Caco-2 (cell line): ENCODE results near the gene PIM1. TPM values are rescaled to one million over a fixed set of nuclear protein-coding genes. Genes with fewer than 3 reads are reported as not detected.

Experiments used
- BruUV-seq: library from RNA; stranded (reverse); fragments of 400-500 nt; replicated peaks from 2 replicates; lab custom pipeline; 2021; lab: Mats Ljungman, UMichigan
- CTCF ChIA-PET: fragments of 300-600 bp; sonication (Branson Sonifier 250); formaldehyde crosslinking; loops from one replicate; lab custom pipeline; 2022; ENCODE audit warnings: antibody characterized with exemption; lab: Charles Lee
- POLR2A ChIA-PET: fragments of 300-600 bp; sonication (Branson Sonifier 250); formaldehyde crosslinking; loops from one replicate; lab custom pipeline; 2022; ENCODE audit warnings: antibody characterized with exemption; lab: Charles Lee
- DNase-seq, 2 experiments: peaks; one replicate each; pipeline versions ENCODE4 v3.0.0 to v3.0.0-alpha.2; 2020 to 2022
- H3K27me3 ChIP-seq: replicated peaks from 2 replicates; pipeline ENCODE4 v1.6.0; 2011; ENCODE audit warnings: low read length; ENCODE audit not compliant: control insufficient read depth, insufficient read depth
- H3K36me3 ChIP-seq: 2 replicates; pipeline ENCODE4 v1.5.1; 2011; ENCODE audit warnings: low read length; ENCODE audit not compliant: control insufficient read depth, insufficient read depth
- H3K4me1 ChIP-seq: fragments of 250-450 bp; sonication (Bioruptor Pico); 2 replicates; pipeline ENCODE4 v1.5.1; 2020; ENCODE audit warnings: mild to moderate bottlenecking
- H3K4me3 ChIP-seq: 2 replicates; pipeline ENCODE4 v1.5.1; 2011; ENCODE audit warnings: low read depth, mild to moderate bottlenecking, control low read depth, low read length
- H3K9me3 ChIP-seq: fragments of 250-450 bp; sonication (Bioruptor Pico); 2 replicates; pipeline ENCODE4 v1.5.1; 2020; ENCODE audit warnings: mild to moderate bottlenecking, moderate library complexity
- H3K27ac Mint-ChIP-seq: one replicate; pipeline ENCODE4 v1.8.0; 2022; ENCODE audit warnings: mixed read lengths; ENCODE audit not compliant: unreplicated experiment
- H3K27me3 Mint-ChIP-seq: one replicate; pipeline ENCODE4 v1.8.0; 2022; ENCODE audit warnings: mixed read lengths; ENCODE audit not compliant: insufficient read depth, unreplicated experiment
- H3K36me3 Mint-ChIP-seq: one replicate; pipeline ENCODE4 v1.8.0; 2022; ENCODE audit warnings: mild to moderate bottlenecking, mixed read lengths; ENCODE audit not compliant: insufficient read depth, unreplicated experiment
- H3K4me1 Mint-ChIP-seq: one replicate; pipeline ENCODE4 v1.8.0; 2022; ENCODE audit warnings: low read depth, mixed read lengths; ENCODE audit not compliant: unreplicated experiment
- H3K4me3 Mint-ChIP-seq: one replicate; pipeline ENCODE4 v1.8.0; 2022; ENCODE audit warnings: mild to moderate bottlenecking, moderate library complexity, mixed read lengths; ENCODE audit not compliant: unreplicated experiment
- H3K9me3 Mint-ChIP-seq: one replicate; pipeline ENCODE4 v1.8.0; 2022; ENCODE audit warnings: mixed read lengths; ENCODE audit not compliant: unreplicated experiment
- CTCF ChIP-seq, 2 experiments: fragments of 200-600 bp in 1 of 2; IDR thresholded peaks; 1 replicate in 1 of 2; 2 replicates in 1 of 2; pipeline versions ENCODE4 v1.5.1 to v1.8.0; 2011 to 2022; ENCODE audit warnings: antibody characterized with exemption in 1 of 2, control low read depth in 1 of 2, inconsistent platforms in 1 of 2, low read depth in 1 of 2, low read length in 1 of 2, mild to moderate bottlenecking in 1 of 2, moderate library complexity in 1 of 2; ENCODE audit not compliant: insufficient read depth in 1 of 2, severe bottlenecking in 1 of 2, unreplicated experiment in 1 of 2
- intact Hi-C: fragments of 100-400 bp; cut with micrococcal nuclease; formaldehyde crosslinking; loops from one replicate; pipeline ENCODE4 v1.10.0; 2022; ENCODE audit not compliant: unreplicated experiment
- total RNA-seq: library from RNA; stranded (reverse); gene quantifications from 2 replicates; pipeline ENCODE4 v1.2.3, GENCODE V29; 2022

PIM1 gene
- total RNA-seq, 1 experiment from 2014 or later = 48.3 TPM

GRCh38 chr6:37206622-37207021, 36.7 kb downstream of the PIM1 start:
- Mint-ChIP-seq H3K36me3 (peaks cover 6% of the 10 kb centered on the region), H3K27me3 (no peaks in the 10 kb centered on the region), H3K9me3 (no peaks in the 10 kb centered on the region), H3K4me3 (no peak overlapping the region), H3K4me1 (peaks cover 36% of the 10 kb centered on the region), H3K27ac (peak overlapping the region; percentile 78)
- Histone ChIP-seq H3K9me3 (no peaks in the 10 kb centered on the region), H3K27me3 (no peaks in the 10 kb centered on the region), H3K4me3 (no peak overlapping the region), H3K4me1 (peaks cover 33% of the 10 kb centered on the region), H3K36me3 (no peaks in the 10 kb centered on the region)
- no TSS peak for BruUV-seq
- TF ChIP-seq CTCF (IDR thresholded peaks at IDR 0.05; ENCODE audit: insufficient read depth in 1 of 2, low read depth in 1 of 2, low read length in 1 of 2, severe bottlenecking in 1 of 2, unreplicated experiment in 1 of 2) = no peak
- CTCF ChIA-PET = interaction anchor here (5.7 kb wide), 1 partner anchor 181 kb away, joined by 163 read pairs; no protein-coding TSS in a partner anchor
- DNase-seq = no peak
- intact Hi-C loops = loop anchor here (10.0 kb wide), 1 partner anchor 292 kb away; no protein-coding TSS in a partner anchor
- POLR2A ChIA-PET = no interaction called here

- peaks cover 6% of the 10 kb centered on the region for H3K36me3 Mint-ChIP-seq
- no peak overlapping the region for H3K4me3 ChIP-seq
- CTCF ChIA-PET = interaction anchor here (1.2 to 5.7 kb wide), 3 partner anchors 36 to 189 kb away, joined by 4 to 163 read pairs (median 81); no protein-coding TSS in a partner anchor
Measured at GRCh38 chr6:37207903-37208456, 38.0 kb downstream of the PIM1 start.

GRCh38 chr6:37208793-37209192, 38.8 kb downstream of the PIM1 start:
- H3K27me3 Mint-ChIP-seq = no peaks in the 10 kb centered on the region
- H3K4me3 ChIP-seq = no peak overlapping the region
- H3K36me3 ChIP-seq = no peaks in the 10 kb centered on the region
- H3K4me3 Mint-ChIP-seq = no peak overlapping the region
- H3K9me3 Mint-ChIP-seq = no peaks in the 10 kb centered on the region
- no TSS peak for BruUV-seq
- H3K27ac Mint-ChIP-seq = no peak overlapping the region
- H3K4me1 ChIP-seq = peaks cover 21% of the 10 kb centered on the region
- no peaks in the 10 kb centered on the region for H3K27me3 ChIP-seq
- peaks cover 6% of the 10 kb centered on the region for H3K36me3 Mint-ChIP-seq
- ChIA-PET CTCF (interaction anchor here (0.6 to 5.7 kb wide), 7 partner anchors 14 to 190 kb away, joined by 3 to 163 read pairs (median 5); no protein-coding TSS in a partner anchor), POLR2A (interaction anchor here (0.6 kb wide), 2 partner anchors 190 to 295 kb away, joined by 3 to 4 read pairs; no protein-coding TSS in a partner anchor)
- H3K4me1 Mint-ChIP-seq = peaks cover 20% of the 10 kb centered on the region
- DNase-seq = no peak
- intact Hi-C loops = loop anchor here (1.0 to 10.0 kb wide), 4 partner anchors 150 to 294 kb away; no protein-coding TSS in a partner anchor
- TF ChIP-seq CTCF (IDR thresholded peaks at IDR 0.05; ENCODE audit: insufficient read depth in 1 of 2, low read depth in 1 of 2, low read length in 1 of 2, severe bottlenecking in 1 of 2, unreplicated experiment in 1 of 2) = no peak
- no peaks in the 10 kb centered on the region for H3K9me3 ChIP-seq

More at GRCh38 chr6:37207903-37208456, 38.0 kb downstream of the PIM1 start:
- H3K9me3 Mint-ChIP-seq = no peaks in the 10 kb centered on the region
- no TSS peak for BruUV-seq
- H3K36me3 ChIP-seq = no peaks in the 10 kb centered on the region
- TF ChIP-seq CTCF (IDR thresholded peaks at IDR 0.05; ENCODE audit: insufficient read depth in 1 of 2, low read depth in 1 of 2, low read length in 1 of 2, severe bottlenecking in 1 of 2, unreplicated experiment in 1 of 2) = peak; percentile 87 to 89
- H3K27ac Mint-ChIP-seq = no peak overlapping the region
- no peaks in the 10 kb centered on the region for H3K27me3 Mint-ChIP-seq
- H3K9me3 ChIP-seq = no peaks in the 10 kb centered on the region
- DNase-seq = peak; percentile 89 to 92
- H3K4me3 Mint-ChIP-seq = no peak overlapping the region
- intact Hi-C loops = loop anchor here (1.0 to 10.0 kb wide), 4 partner anchors 149 to 293 kb away; no protein-coding TSS in a partner anchor
- POLR2A ChIA-PET = interaction anchor here (0.6 kb wide), 1 partner anchor 294 kb away, joined by 4 read pairs; no protein-coding TSS in a partner anchor
- H3K4me1 Mint-ChIP-seq = peaks cover 26% of the 10 kb centered on the region
- no peaks in the 10 kb centered on the region for H3K27me3 ChIP-seq
- H3K4me1 ChIP-seq = peaks cover 25% of the 10 kb centered on the region
